Right hindlimb (tissue), 1 donor: ENCODE data around the gene SORCS2.

Source experiments
- DNase-seq: peaks from one replicate; pipeline ENCODE4 v3.0.0-alpha.2; 2018

The SORCS2 gene

GRCh38 chr4:7361280-7361895, 169.1 kb downstream of the SORCS2 start:
- DNase-seq: peak; percentile 83

DNA sequence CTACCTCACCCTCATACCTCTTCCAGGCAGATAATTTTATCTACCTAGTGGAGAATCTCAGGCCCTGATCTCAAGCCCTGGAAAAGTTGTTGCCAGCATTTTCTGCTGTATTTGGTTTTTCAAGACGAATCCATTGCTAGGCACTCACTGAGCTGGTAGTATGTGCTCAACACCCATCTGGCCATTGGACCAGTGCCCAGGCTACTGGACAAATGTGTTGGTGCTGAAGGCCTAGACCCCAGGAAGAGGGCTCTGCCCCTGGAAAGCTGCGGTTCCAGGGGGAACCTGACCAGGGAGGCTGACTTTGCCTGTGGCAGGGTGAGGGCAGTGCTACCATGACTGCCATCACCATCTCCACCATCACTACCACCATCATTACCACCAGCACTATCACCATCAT, 170.0 kb downstream of the SORCS2 start:
- no peak for DNase-seq

DNA sequence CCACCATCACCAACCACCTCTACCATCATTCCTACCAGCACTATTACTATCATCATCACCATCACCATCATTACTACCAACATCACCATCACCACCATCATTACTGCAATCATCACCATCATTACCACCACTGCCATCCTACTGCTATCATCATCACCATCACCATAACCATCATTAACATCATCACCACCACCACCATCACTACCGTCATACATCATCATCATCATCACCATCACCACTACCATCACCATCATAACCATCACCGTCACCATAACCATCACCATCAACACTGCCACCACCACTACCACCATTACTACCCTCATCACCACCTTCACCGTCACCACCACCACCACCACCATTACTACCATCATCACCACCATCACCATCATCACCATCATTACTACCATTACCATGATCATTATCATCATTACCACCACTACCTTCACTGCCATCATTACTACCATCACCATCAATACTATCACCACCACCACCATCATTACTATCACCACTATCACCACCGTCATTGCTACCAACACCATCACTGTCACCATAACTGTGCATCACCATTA, 170.6 kb downstream of the SORCS2 start:
- no peak for DNase-seq

- no peak for DNase-seq
Observed at GRCh38 chr4:7364979-7365378, 172.6 kb downstream of the SORCS2 start.

DNA sequence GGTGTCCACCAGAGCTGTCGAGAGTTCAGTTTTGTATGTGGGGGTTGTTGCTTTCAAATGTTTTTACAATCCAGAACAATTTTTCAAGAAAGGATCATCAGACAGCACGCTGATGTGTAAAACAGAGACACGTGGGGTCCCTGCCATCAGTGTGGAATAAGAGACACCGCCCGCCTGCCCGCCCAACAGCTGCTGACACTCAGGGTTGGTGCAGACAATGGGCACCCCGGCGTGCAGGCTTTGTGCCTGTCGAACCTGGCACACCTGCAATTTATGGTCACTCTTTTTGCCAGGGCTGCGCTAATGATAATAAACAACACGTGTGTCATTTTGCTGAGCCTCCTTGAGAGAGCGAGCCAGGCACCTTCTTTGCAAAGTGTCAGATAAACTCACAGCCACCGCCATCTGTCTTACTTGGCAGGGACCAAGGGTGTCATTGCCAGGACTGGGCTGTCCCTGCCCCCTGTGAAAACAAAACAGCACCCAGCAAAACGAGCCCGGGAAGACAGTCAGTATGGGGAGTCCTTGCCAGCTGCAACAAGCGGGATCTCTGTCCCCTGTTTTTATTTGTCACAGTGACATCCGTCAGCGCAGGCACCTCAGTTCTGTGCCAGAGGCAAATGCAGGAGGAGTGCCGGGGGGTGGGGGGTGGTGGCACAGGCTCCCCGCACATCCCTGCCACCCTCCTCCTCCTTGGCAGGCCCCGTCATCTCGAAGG, 173.3 kb downstream of the SORCS2 start:
- peak; percentile 50 for DNase-seq

- no peak for DNase-seq
Observed at GRCh38 chr4:7366180-7366945, 174.0 kb downstream of the SORCS2 start.

GRCh38 chr4:7366954-7367353, 174.6 kb downstream of the SORCS2 start:
- no peak for DNase-seq

DNA sequence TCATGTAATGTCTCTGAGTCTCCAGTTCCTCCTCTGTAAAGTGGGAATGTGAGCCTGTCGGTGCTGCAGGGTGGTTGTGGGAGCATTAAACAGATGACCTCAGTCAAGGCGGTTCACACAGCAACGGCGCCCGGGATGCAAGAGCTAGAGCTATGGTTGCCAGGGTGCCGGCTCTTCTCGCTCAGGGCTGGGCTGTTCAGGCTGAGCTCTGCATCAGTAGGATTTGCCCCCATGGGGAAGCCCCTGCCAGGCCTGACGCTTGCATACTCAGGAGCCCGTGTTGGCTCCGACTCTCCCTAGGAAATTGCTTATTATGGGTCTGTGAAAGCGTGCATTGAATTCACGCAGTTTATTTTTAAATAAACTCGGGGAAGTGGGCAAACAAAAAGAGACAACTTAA, 175.1 kb downstream of the SORCS2 start:
- DNase-seq: no peak

- no peak for DNase-seq
Observed at GRCh38 chr4:7367864-7368277, 175.5 kb downstream of the SORCS2 start.

DNA sequence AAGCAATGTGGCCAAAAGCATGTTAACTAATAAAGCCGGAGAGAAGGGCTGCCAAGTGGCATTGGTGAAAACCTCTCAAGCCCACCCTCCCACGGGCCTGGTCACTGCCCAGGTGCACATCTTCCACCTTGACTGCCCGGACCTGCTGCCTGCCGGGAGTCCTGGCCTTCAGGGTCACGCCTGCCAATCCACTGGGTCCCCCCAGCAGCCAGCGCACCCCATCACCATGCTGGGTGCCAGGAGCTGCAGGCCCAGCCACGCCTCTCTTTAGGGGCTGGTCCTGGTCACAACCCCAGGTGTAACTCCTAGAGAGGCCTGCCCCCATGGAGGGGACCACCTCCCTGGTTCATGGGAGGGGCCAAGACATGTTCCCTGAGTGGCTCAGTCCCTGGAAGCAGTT, 176.0 kb downstream of the SORCS2 start:
- DNase-seq: no peak

DNA sequence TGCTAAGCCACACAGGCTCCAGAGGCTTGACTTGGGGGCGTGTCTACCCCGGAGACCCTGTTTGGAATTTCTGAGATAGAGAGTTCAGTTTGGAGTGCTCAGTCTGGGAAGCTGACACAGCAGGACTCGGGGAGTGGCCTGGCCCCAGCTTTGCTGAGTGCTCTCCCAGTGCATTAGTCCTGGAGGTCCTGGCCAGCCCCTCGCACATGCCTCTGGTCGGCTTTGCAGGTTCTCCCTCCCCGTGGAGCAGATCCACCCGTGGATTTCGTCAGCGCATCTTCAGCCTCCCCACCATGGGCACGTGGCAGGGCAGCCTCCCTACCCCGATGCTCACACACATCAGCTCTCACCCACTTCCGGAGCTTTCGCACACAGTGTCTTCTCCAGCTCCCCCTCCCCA, 177.2 kb downstream of the SORCS2 start:
- no peak for DNase-seq

DNA sequence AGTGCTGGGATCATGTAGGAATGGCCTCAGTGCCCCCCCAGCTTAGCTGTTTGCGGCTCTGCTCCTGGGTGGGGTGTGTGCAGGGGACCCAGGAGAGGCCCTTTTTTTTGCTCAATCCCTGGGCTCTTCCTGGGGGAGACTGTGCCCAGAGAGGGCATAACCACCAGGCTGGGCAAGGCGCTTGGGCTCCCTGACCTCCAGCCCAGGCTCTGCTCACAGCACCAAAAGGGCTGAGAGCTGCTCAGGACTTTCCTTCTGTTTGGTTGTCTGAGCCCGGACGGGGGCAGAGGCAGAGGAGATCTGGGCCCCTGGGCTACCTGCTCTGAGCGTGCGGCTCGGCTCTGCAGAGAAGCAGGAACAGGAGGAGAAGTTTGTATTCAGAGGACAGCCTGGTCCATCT, 177.7 kb downstream of the SORCS2 start:
- DNase-seq: no peak

GRCh38 chr4:7371210-7371941, 179.0 kb downstream of the SORCS2 start:
- no peak for DNase-seq

- DNase-seq: no peak
Observed at GRCh38 chr4:7372673-7373072, 180.3 kb downstream of the SORCS2 start.

GRCh38 chr4:7374571-7374970, 182.2 kb downstream of the SORCS2 start:
- DNase-seq: no peak

DNA sequence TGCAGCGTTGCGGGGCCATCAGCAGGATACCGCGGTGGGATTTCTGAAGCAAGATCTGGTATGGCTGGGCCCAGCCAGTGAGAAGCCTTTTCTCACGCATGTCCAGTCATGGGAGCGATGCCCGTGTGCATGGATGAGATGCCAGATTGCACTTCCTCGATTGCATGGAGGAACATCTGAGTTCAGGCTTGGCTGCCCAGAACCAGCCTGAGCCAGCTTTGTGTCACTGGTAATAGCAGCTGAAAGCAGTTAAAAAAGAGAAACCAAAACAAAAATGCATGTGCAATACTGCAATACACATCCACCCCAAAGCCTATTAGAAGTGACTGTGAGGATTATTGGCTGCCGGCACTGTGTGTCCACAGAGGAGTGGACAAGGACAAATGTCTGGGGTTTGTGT, 183.1 kb downstream of the SORCS2 start:
- DNase-seq: peak; percentile 64

- no peak for DNase-seq
Observed at GRCh38 chr4:7377223-7377865, 185.0 kb downstream of the SORCS2 start.

DNA sequence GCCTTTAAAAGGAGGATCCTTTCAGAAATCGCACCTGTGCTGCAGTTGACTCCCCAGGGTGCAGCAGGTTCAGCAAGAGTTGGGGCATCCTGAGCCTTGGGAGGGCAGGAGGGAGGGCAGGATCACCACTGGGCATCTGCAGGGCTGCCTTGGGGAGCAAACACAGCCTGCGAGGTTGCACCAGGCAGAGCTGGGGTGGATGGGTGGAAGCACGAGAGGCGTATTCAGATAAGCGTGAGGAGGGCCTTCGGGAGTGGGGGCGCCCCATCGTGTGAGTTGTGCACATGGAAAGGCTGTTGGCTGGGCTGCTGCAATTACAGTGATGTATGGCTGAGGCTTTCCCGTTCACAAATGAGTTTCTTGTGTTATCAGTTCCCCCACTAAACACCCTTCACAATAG, 186.8 kb downstream of the SORCS2 start:
- no peak for DNase-seq

DNA sequence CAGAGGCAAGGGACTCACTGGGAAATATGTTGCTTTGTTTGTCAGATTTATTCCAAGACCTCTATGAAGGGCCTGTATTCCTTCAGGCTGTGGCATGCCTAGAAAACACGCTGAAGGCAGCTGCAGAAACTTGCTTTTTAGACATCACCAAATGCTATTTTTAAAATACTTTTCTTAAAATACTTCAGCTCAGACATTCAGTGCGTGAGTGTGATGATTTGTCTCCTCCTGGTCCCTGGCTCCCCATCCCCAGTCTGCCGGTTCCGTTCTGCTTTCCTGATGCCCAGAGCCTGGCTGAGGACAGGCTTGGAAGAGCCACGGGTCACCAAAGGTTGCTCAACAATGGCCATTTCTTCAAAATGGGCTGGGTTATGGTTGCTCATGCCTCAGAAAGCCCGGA, 187.4 kb downstream of the SORCS2 start:
- no peak for DNase-seq

- DNase-seq: peak; percentile 19
Observed at GRCh38 chr4:7381221-7381889, 189.0 kb downstream of the SORCS2 start.

GRCh38 chr4:7381890-7382633, 189.7 kb downstream of the SORCS2 start:
- DNase-seq: peak; percentile 14
